Osteoblast (primary cell): Measurements from ENCODE around the gene MYL1. TPM values are rescaled to one million over a fixed set of nuclear protein-coding genes. Genes with fewer than 3 reads are reported as not detected.

Experiments used
- DNase-seq: peaks from one replicate; pipeline ENCODE4 v3.0.0; 2011; ENCODE audit warnings: low spot score, mixed read lengths; ENCODE audit not compliant: insufficient read length; ENCODE audit errors: missing footprints
- H2AFZ ChIP-seq: 2 replicates; pipeline ENCODE4 v1.6.0; 2011; ENCODE audit warnings: mild to moderate bottlenecking, low read length
- H3K27ac ChIP-seq: 2 replicates; pipeline ENCODE4 v1.5.1; 2011; ENCODE audit warnings: mild to moderate bottlenecking, low read depth, low read length, moderate library complexity
- H3K27me3 ChIP-seq: 2 replicates; pipeline ENCODE4 v1.6.0; 2012; ENCODE audit warnings: mild to moderate bottlenecking, control low read depth, inconsistent platforms, low read length, moderate library complexity; ENCODE audit not compliant: insufficient read depth
- H3K36me3 ChIP-seq: 2 replicates; pipeline ENCODE4 v1.5.1; 2011; ENCODE audit warnings: mild to moderate bottlenecking, low read length, control low read depth, moderate library complexity; ENCODE audit not compliant: insufficient read depth
- H3K4me1 ChIP-seq: 2 replicates; pipeline ENCODE4 v1.5.1; 2011; ENCODE audit warnings: mild to moderate bottlenecking, low read length, control low read depth, moderate library complexity; ENCODE audit not compliant: insufficient read depth
- H3K4me2 ChIP-seq: 2 replicates; pipeline ENCODE4 v1.6.0; 2011; ENCODE audit warnings: mild to moderate bottlenecking, low read length; ENCODE audit not compliant: insufficient read depth
- H3K4me3 ChIP-seq: fragments of 200-600 bp; sonication (generic); 3 replicates; pipeline ENCODE4 v1.5.1; 2012; ENCODE audit warnings: mild to moderate bottlenecking, low read length, inconsistent platforms; ENCODE audit not compliant: insufficient read depth
- H3K79me2 ChIP-seq: 2 replicates; pipeline ENCODE4 v1.6.0; 2012; ENCODE audit warnings: mild to moderate bottlenecking, low read length, control low read depth, inconsistent platforms; ENCODE audit not compliant: insufficient read depth
- H3K9me3 ChIP-seq: 2 replicates; pipeline ENCODE4 v1.5.1; 2011; ENCODE audit warnings: low read depth, low read length, control low read depth
- H4K20me1 ChIP-seq: 2 replicates; pipeline ENCODE4 v1.6.0; 2012; ENCODE audit warnings: mild to moderate bottlenecking, low read length, control low read depth; ENCODE audit not compliant: insufficient read depth
- CTCF ChIP-seq: IDR thresholded peaks from 2 replicates; pipeline ENCODE4 v1.5.1; 2011; ENCODE audit warnings: mild to moderate bottlenecking, low read depth, low read length, moderate library complexity; ENCODE audit errors: extremely low read depth
- total RNA-seq: library from RNA; depleted of rRNA; stranded (reverse); fragments of >200 nt; gene quantifications from 2 replicates; pipeline ENCODE4 v1.2.3, GENCODE V29; 2012

MYL1 gene
- total RNA-seq, 1 donor = not detected

GRCh38 chr2:210271300-210271699, 43.7 kb downstream of the MYL1 start:
- H3K27ac ChIP-seq = no peak overlapping the region
- no peaks in the 10 kb centered on the region for H3K79me2 ChIP-seq
- H4K20me1 ChIP-seq = no peaks in the 10 kb centered on the region
- no peak for TF ChIP-seq CTCF
- H3K27me3 ChIP-seq = no peaks in the 10 kb centered on the region
- DNase-seq = no peak
- H3K4me2 ChIP-seq = no peak overlapping the region
- H3K4me3 ChIP-seq = no peak overlapping the region
- no peaks in the 10 kb centered on the region for H3K4me1 ChIP-seq
- no peaks in the 10 kb centered on the region for H3K36me3 ChIP-seq
- H3K9me3 ChIP-seq = no peaks in the 10 kb centered on the region
- H2AFZ ChIP-seq = no peak overlapping the region

GRCh38 chr2:210269148-210269547, 45.8 kb downstream of the MYL1 start:
- no peak for DNase-seq
- no peaks in the 10 kb centered on the region for H3K36me3 ChIP-seq

GRCh38 chr2:210268281-210268680, 46.7 kb downstream of the MYL1 start:
- no peaks in the 10 kb centered on the region for H3K4me1 ChIP-seq
- no peak overlapping the region for H2AFZ ChIP-seq
- no peak overlapping the region for H3K4me3 ChIP-seq
- no peaks in the 10 kb centered on the region for H3K36me3 ChIP-seq
- H3K79me2 ChIP-seq = no peaks in the 10 kb centered on the region
- H3K4me2 ChIP-seq = no peak overlapping the region
- no peaks in the 10 kb centered on the region for H3K9me3 ChIP-seq
- TF ChIP-seq CTCF = no peak
- H4K20me1 ChIP-seq = no peaks in the 10 kb centered on the region
- H3K27ac ChIP-seq = no peak overlapping the region
- no peak for DNase-seq
- no peaks in the 10 kb centered on the region for H3K27me3 ChIP-seq

More at GRCh38 chr2:210269148-210269547, 45.8 kb downstream of the MYL1 start:
- no peak for TF ChIP-seq CTCF
- Histone ChIP-seq H3K4me1 (no peaks in the 10 kb centered on the region), H3K9me3 (no peaks in the 10 kb centered on the region), H3K27me3 (no peaks in the 10 kb centered on the region), H3K79me2 (no peaks in the 10 kb centered on the region), H2AFZ (no peak overlapping the region), H3K4me3 (no peak overlapping the region), H3K4me2 (no peak overlapping the region), H4K20me1 (no peaks in the 10 kb centered on the region), H3K27ac (no peak overlapping the region)

- H3K9me3 ChIP-seq = no peaks in the 10 kb centered on the region
- no peak overlapping the region for H2AFZ ChIP-seq
- no peaks in the 10 kb centered on the region for H3K4me1 ChIP-seq
- no peaks in the 10 kb centered on the region for H4K20me1 ChIP-seq
- no peaks in the 10 kb centered on the region for H3K79me2 ChIP-seq
- H3K36me3 ChIP-seq = no peaks in the 10 kb centered on the region
- H3K27ac ChIP-seq = no peak overlapping the region
- H3K4me2 ChIP-seq = no peak overlapping the region
- H3K27me3 ChIP-seq = no peaks in the 10 kb centered on the region
- H3K4me3 ChIP-seq = no peak overlapping the region
- TF ChIP-seq CTCF = no peak
- DNase-seq = no peak
Measured at GRCh38 chr2:210267698-210268097, 47.3 kb downstream of the MYL1 start.
